Jurkat, Clone E6-1 (cell line): ENCODE data around the gene EPB41L4B.
"Not testable (repeated sequence)": the region's sequence is repeated elsewhere in the genome, so short reads cannot be mapped to it uniquely, and the experiment has no call there.

Source experiments
- DNase-seq: peaks from one replicate; pipeline ENCODE4 v3.0.0-alpha.2; 2011; ENCODE audit warnings: low read depth, low spot score
- H3K4me3 ChIP-seq: 2 replicates; pipeline ENCODE4 v1.5.1; 2011; ENCODE audit warnings: mild to moderate bottlenecking, low read length, control low read depth, moderate library complexity

EPB41L4B gene

DNA sequence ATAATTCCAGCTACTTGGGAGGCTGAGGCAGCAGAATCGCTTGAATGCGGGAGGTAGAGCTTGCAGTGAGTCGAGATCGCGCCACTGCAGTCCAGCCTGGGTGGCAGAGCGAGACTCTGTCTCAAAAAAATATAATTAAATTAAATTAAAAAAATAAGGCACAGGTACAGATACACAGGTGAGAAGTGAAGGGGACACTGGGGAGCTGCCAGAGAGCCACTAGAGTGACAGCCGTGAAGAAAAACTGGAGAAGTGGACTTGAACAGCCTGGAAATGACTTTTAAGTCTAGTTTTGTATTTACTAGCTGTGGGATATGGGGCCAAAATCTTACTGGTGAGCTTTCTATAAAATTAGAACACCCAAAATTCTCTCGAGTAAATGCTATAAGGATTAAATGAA is 15.1 kb downstream of the EPB41L4B start:
- DNase-seq = no peak
- H3K4me3 ChIP-seq = no peak overlapping the region

DNA sequence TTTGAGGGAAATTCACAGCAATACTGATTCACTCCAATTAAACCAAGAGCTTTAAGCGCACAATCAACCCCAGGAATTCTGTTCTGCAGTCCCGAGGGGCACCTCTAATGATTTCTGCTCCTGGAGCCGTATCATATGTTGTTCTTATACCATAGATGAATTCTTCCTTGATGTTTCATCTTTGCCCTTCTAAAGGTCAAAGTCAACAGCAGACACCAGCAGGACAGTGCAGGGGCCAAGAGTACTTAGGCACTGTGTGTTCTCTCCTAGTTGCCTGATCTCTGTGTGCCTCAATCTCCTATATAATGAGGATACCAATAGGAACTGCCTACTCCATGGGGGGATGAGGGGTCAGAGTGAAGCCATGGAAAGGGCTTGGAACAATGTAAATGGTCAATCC is 16.5 kb downstream of the EPB41L4B start:
- no peak for DNase-seq

DNA sequence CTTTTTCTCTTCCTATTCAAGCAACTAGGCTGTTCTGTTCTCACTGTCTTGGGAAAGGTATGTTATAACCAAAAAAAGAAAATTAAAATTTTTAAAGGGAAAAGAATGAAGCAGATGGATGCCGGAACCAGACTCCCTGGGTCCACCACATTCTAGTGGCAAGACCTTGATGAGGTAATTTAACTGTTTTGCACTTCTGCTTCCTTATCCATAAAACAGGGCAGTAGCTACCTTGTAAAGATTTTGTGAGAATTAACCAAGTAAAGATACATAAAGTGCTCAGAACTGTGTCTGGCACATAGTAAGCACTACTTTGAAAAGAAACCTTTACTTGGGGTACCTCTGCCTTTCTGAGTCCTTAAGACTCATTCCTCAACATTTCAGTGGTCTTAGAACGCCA is 17.0 kb downstream of the EPB41L4B start:
- no peak overlapping the region for H3K4me3 ChIP-seq
- DNase-seq = no peak

More for the DNA sequence above, 16.5 kb downstream of the EPB41L4B start:
- no peak overlapping the region for H3K4me3 ChIP-seq

DNA sequence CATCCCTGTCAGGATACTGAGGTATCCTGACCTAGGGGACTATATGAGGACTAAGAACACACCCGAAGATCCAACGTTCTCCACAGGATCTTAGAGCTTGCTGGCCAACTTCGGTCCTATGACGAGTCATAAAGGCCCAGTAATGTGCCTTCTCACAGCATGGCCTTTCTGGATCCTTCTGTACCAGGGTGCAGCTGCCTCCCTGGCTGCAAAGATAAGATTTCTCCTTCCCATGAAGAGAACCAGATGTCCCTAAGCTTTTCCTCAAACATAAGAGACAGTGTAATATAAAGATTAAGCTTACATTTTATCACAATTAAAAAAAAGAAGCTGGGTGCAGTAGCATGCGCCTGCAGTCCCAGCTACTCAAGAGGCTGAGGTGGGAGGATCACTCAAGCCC is 18.3 kb downstream of the EPB41L4B start:
- no peak for DNase-seq
- no peak overlapping the region for H3K4me3 ChIP-seq

DNA sequence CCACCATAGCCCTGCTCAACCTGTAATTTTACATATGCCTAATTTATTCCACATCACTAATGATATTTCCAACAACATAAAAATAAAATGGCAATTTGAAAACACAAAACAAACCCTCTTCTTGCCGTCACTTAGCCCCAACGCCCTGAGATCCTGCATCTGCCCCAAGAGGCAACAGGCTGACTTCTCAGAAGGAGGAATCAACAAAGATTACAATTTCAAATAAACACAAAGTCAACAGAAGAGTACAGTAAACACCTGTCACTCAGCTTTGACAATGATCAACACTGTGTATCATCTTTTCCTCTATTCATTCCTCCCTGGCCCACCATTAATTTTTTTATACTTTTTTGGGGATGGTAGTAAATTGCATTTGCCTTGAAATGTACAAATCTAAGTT is 19.8 kb downstream of the EPB41L4B start:
- no peak for DNase-seq

DNA sequence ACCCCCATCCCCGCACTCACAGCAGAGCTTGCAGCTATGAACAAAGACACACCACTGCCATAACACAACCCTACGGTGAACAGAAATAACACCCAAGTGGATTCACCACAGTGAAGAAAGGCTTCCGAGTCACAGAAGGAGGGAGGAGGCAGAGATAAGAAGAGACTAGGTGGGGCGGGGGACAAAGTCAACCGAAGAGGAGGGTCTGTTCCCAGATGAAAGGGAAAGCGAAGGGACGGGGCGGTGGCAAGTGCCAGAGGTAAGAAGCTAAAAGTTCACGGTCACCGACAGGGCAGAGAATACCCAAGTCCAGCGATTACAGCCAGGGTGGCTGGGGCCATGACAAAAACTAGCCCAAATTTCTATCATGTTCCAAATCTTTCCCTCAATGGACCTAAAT is 21.0 kb downstream of the EPB41L4B start:
- DNase-seq = no peak
- no peak overlapping the region for H3K4me3 ChIP-seq

More for the DNA sequence above, 19.8 kb downstream of the EPB41L4B start:
- H3K4me3 ChIP-seq = no peak overlapping the region

DNA sequence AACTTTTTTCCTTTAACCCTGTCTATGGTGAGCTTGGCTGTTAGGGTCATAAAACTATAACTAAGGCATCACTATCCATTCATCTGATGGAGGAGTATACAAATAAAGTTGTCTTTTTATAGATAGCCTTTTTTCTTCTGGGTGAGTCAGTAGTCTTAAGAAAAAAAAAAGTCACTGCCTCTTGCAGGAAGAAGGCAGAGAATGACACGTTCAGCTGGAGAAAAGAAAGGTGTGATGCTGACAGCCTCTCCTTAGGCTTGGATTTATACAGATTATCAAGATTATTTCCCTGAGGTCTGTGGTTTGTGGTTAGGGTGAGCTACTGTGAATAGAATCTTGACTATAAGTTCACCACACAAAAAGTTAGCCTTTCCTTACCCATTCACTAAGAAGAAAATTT is 23.0 kb downstream of the EPB41L4B start:
- peak; percentile 55 for DNase-seq

DNA sequence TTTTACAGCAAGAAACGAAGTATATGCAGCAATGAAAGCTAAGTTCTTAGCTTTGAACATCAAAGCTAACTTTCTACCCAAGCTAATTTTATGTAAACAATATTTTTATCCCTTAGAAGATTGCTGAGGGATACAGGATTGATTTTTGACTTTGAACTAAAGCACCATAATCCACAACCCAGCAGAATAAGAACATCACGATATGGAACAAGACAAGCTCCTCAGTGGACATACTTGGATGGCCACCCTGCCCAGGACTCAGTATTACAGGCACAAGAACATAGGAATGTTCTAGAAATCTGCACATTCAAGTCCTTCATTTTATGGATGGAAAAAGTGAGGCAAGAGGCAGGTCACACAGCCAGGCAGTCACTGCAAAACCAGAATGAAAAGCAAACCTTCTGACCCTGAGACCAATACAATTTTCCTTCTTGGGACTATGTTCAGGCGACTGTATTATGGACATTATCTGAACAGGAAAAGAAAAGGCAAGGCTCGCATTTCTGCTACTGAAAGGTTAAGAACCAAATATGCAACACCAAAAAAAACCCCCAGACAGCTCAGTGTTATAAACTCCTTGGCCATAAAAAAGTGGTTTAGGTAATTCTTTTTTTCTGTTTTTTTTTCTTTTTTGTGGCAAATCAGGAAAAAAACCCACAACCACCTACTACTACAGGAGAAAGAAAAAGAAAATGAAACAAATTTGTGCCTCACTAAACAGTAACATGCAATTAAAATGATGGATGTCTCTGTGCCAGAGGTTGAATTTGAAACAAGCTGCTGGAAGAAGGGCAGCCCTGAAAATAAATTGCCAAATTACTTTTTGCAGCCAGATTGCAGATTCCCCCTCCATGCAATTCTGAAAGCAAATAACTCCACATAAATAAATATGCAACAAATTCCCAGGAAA is 25.4 kb downstream of the EPB41L4B start:
- peak; percentile 44 for DNase-seq
- H3K4me3 ChIP-seq = no peak overlapping the region

More for the DNA sequence above, 23.0 kb downstream of the EPB41L4B start:
- H3K4me3 ChIP-seq = no peak overlapping the region

DNA sequence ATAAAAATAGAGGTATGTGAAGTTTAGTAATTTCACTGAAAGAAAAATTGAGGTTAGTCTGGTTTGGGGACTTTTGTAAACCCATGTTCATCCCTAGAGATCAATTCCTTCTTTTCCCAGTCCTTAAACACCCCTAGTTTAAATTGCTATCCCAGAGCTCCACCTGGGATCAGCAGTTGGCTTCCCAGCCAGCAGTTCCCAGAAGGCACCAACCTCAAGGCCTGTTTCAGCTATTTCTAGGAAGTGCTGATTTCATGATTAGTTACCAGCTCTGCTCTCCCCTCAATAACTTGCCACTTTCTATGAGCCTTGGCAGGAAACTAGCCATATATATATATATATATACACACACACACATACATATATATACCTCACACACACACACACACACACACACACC is 30.5 kb downstream of the EPB41L4B start:
- no peak overlapping the region for H3K4me3 ChIP-seq
- no peak for DNase-seq

DNA sequence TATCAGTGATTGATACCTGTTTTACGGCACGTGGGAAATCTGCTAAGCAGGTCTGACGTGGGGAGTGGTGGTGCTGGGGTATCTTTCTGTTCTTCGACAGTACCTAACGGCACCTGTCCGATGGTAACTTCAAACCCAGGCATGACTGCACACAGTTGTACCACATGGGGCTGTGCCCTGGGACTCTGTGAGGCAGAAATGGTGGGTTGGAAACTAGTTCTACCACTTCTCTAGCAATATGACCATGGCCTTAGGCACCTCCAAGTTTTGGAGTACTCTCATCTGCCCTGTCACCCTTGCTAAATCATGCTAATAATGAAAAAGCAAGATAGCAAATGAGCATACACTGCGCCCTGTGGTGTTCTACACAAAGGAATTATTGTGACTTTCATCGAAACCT is 30.9 kb downstream of the EPB41L4B start:
- no peak for DNase-seq
- H3K4me3 ChIP-seq = no peak overlapping the region

DNA sequence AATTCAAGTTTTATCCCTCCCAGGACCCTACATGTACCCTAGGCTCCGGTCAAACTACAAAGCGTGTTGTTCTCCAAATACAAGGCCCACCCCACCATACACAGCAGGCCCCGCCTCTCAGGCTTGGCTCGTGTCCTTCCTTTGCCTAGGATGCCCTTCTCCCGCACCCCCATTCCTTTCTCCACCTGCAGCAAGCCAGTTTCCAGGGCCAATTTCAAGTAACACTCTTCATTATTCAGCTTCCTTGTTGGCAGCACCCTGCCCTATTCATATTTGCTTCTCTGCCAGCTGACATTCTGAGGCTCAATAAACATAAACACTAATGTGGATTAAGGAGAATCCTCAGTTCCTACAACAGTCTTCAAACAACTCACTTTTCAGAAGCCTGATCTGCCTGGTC is 31.7 kb downstream of the EPB41L4B start:
- H3K4me3 ChIP-seq = no peak overlapping the region
- DNase-seq = no peak

DNA sequence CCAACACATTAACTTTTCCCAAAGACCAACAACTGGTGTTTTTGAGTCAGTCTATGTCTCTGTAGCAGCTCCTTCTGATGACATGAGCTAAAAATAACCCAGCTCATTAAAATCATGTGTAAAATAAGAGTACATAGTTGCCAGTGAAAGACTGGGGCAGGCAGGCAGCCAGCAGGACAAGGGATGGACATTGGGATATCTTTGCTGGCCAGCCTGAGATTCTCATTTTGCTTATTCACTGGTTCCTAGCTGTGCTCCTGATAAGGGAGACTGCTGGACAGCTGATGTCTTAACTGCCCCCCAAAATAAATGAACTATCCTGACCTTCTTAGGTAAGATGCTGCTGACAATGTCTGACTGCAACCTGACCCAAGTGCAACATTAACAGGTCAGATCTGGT is 33.9 kb downstream of the EPB41L4B start:
- no peak for DNase-seq
- no peak overlapping the region for H3K4me3 ChIP-seq

DNA sequence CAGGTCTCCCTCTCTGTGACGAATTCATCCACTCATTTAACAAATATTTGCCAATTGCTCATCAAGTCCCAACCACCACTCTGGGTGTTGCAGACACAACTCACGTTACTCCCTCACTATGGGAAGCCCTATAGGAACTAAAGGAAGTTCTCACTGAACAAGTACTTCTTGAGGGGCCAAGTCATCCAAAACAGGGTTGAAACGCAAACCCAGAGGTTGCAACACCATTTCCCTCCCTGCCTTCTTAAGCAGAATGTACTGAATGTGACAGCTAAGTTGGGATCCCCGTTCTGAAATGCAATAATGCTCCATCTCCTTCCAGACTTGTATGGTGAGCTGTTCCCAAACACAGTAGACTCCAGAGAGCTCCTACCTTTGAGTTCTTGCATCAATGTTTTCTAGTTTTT is 34.3 kb downstream of the EPB41L4B start:
- H3K4me3 ChIP-seq = no peak overlapping the region
- no peak for DNase-seq

DNA sequence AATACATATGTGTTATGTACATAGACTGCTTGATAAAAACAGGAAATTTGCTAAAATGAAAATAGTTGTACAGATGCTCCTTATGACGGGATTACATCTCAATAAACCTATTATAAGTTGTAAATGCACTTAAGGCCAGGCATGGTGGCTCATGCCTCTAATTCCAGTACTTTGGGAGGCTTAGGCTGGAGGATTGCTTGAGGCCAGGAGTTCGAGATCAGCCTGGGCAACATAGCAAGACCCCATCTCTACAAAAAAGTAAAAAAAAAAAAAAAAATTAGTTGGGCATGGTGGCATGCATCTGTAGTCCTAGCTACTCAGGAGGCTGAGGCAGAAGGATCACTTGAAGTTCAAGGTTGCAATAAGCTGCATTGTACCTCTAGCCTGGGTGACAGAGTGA is 37.2 kb downstream of the EPB41L4B start:
- not testable (repeated sequence) for DNase-seq, H3K4me3 ChIP-seq

DNA sequence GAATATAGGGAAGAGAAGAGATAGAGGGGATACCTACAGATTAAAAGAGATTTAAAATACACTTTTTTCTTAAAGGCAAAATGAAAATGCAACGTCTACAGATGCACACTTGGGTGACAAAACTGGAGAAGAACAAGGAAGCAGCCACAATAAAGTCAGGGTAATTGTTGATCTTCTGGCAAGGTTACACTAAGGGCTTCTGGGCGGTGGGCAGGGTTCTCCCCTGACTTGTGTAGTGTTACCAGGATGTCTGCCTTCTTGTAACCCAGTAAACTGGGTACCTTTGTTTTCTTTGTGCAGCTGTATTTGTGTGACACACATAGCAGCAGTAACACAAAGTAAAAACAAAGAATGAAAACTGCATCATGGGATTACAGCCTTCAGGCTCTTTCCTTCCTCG is 37.8 kb downstream of the EPB41L4B start:
- H3K4me3 ChIP-seq = no peak overlapping the region
- no peak for DNase-seq

DNA sequence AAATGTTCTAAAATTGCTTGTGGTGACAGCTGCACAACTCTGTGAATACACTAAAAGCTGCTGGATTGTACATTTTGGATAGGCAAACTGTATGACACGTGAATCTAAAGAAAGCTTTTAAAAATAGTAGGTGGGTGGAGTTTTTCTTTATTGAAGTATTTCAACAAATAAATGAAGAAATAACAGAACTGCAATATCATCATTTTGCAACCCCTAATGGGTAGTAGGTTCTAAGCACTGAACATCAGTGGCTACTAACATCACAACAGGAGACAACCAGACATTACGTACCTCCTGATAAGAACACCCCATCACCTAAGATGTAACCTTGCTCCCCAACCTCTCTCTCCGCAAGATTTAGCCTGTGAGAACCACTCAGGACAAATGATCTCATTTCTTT is 38.6 kb downstream of the EPB41L4B start:
- H3K4me3 ChIP-seq = no peak overlapping the region
- no peak for DNase-seq

DNA sequence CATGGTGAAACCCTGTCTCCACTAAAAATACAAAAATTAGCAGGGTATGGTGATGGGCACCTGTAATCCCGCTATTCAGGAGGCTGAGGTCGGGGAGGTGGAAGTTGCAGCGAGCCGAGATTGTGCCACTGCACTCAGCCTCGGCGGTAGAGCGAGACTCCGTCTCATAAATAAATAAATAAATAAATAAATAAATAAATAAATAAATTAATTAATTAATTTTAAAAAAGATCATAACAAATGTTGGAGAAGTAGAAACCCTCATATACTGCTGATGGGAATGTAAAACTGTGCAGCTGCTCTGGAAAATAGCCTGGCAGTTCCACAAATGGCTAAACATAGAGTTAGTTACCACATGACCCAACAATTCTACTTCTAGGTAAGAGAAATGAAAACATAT is 39.3 kb downstream of the EPB41L4B start:
- no peak overlapping the region for H3K4me3 ChIP-seq
- DNase-seq = no peak

DNA sequence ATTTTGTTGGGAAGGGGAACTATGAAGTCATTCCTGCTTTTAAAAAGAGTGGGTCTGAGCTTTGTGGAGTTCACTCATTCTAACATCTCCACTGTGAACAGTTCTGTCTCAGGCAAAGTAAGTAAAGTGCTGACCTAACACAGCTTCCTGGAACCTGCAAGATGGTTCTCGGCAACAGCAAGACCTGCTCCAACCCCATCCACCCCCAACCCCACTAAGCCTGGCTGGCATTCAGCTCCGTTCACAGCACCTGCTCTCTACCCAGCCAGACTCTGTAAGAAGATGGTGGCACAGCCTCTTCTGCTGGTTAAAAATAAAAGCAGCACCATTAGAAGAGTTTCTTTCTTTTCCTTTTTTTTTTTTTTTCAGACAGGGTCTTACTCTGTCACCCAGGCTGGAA is 42.0 kb downstream of the EPB41L4B start:
- DNase-seq = no peak
- no peak overlapping the region for H3K4me3 ChIP-seq

DNA sequence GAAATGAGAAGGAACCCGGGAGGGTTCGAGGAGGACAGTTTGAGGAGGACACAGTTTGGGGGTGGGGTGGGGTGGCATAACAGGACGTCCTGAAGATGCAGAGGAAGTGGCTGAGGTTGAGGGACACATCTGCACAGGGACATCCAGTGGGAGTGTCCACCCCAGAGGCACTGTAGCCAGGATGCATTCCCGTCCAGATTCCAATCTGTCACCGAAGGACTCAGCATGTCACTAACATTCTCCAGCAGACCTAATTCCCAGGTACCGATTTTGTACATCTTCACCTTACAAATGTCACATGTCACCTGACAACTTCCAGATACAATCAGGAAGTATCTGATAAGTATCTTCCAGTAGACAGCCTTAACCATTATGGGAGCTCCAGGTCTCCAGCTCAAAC is 42.6 kb downstream of the EPB41L4B start:
- DNase-seq = no peak
- H3K4me3 ChIP-seq = no peak overlapping the region

DNA sequence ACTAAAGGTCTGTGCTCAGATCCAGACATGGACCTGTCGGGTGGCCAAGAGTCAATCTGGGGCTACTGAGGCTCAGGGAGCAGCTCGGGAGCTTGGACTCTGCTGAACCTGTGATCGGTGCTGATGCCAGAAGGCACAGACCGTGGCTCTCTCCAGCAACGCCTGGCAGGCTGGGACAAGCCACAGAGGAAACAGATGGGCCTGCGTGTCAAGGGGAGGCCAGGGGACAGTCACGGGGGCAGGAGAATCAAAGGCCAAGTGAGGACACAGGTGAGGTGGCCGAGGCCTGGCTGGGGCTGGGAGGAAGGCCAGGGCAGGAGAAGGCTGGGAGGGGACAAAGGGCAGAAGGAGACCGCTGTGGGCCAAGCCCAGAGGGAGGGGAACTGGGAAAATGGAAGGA is 43.4 kb downstream of the EPB41L4B start:
- no peak overlapping the region for H3K4me3 ChIP-seq
- DNase-seq = no peak
